Neural progenitor cell (in vitro differentiated cells): ENCODE results near the gene KCNJ10. TPM values are rescaled to one million over a fixed set of nuclear protein-coding genes. Genes with fewer than 3 reads are reported as not detected.

Source experiments
- DNase-seq: peaks from one replicate; pipeline ENCODE4 v3.0.0-alpha.2; 2016; ENCODE audit warnings: low spot score
- H2AFZ ChIP-seq: fragments of 200-600 bp; sonication (generic); replicated peaks from 2 replicates; pipeline ENCODE4 v1.6.1; 2016; ENCODE audit warnings: antibody characterized with exemption
- H3F3A ChIP-seq: fragments of 200-600 bp; sonication (generic); 2 replicates; pipeline ENCODE4 v1.6.1; 2016; ENCODE audit warnings: antibody characterized with exemption, low read depth
- H3K27ac ChIP-seq: fragments of 200-600 bp; sonication (generic); 2 replicates; pipeline ENCODE4 v1.5.1; 2016; ENCODE audit warnings: mild to moderate bottlenecking
- H3K27me3 ChIP-seq: fragments of 200-600 bp; sonication (generic); 2 replicates; pipeline ENCODE4 v1.6.1; 2016; ENCODE audit warnings: mild to moderate bottlenecking, moderate library complexity
- H3K36me3 ChIP-seq: fragments of 200-600 bp; sonication (generic); 2 replicates; pipeline ENCODE4 v1.5.1; 2016
- H3K4me1 ChIP-seq: fragments of 200-600 bp; sonication (generic); 2 replicates; pipeline ENCODE4 v1.6.1; 2016; ENCODE audit warnings: mixed run types
- H3K4me2 ChIP-seq: fragments of 200-600 bp; sonication (generic); 2 replicates; pipeline ENCODE4 v1.6.1; 2016
- H3K4me3 ChIP-seq: fragments of 200-600 bp; sonication (generic); 2 replicates; pipeline ENCODE4 v1.5.1; 2016
- H3K79me2 ChIP-seq: fragments of 200-600 bp; sonication (generic); 2 replicates; pipeline ENCODE4 v1.6.1; 2016; ENCODE audit warnings: low read depth
- H3K9ac ChIP-seq: fragments of 200-600 bp; sonication (generic); 2 replicates; pipeline ENCODE4 v1.6.1; 2016
- H3K9me3 ChIP-seq: fragments of 200-600 bp; sonication (generic); 2 replicates; pipeline ENCODE4 v1.5.1; 2016; ENCODE audit warnings: low read depth
- H4K20me1 ChIP-seq: fragments of 200-600 bp; sonication (generic); 2 replicates; pipeline ENCODE4 v1.6.1; 2016; ENCODE audit warnings: low read depth
- H3K27ac Mint-ChIP-seq: 3 replicates; pipeline ENCODE4 v1.8.0; 2021; ENCODE audit warnings: mixed read lengths
- H3K27me3 Mint-ChIP-seq: 2 replicates; pipeline ENCODE4 v1.8.0; 2022; ENCODE audit warnings: low read depth, mild to moderate bottlenecking, inconsistent platforms, moderate library complexity, mixed read lengths; ENCODE audit not compliant: insufficient read depth
- H3K36me3 Mint-ChIP-seq: 3 replicates; pipeline ENCODE4 v1.8.0; 2021; ENCODE audit warnings: mixed read lengths
- H3K4me1 Mint-ChIP-seq: 3 replicates; pipeline ENCODE4 v1.8.0; 2021; ENCODE audit warnings: mixed read lengths
- H3K4me3 Mint-ChIP-seq: 3 replicates; pipeline ENCODE4 v1.8.0; 2021; ENCODE audit warnings: mild to moderate bottlenecking, moderate library complexity, mixed read lengths
- H3K9me3 Mint-ChIP-seq: 3 replicates; pipeline ENCODE4 v1.8.0; 2020; ENCODE audit warnings: mixed read lengths
- EZH2 ChIP-seq: fragments of 200-600 bp; sonication (generic); IDR thresholded peaks from 2 replicates; pipeline ENCODE4 v1.6.1; 2017; ENCODE audit warnings: antibody characterized with exemption, mild to moderate bottlenecking, moderate library complexity
- EZH2phosphoT487 ChIP-seq: fragments of 200-600 bp; sonication (generic); IDR thresholded peaks from 2 replicates; pipeline ENCODE4 v1.6.1; 2017; ENCODE audit warnings: antibody characterized with exemption
- total RNA-seq: library from RNA; depleted of rRNA; stranded (reverse); fragments of >200 nt; gene quantifications from 2 replicates; pipeline ENCODE4 v1.2.3, GENCODE V29; 2015; ENCODE audit warnings: low replicate concordance
- TF ChIP-seq, protein P1 (sequence below): fragments of 200-600 bp; sonication (generic); IDR thresholded peaks from 2 replicates; pipeline ENCODE4 v1.5.1; 2017; ENCODE audit warnings: antibody characterized with exemption, mild to moderate bottlenecking

KCNJ10 gene
- total RNA-seq, 1 donor from 2014 or later = not detected

DNA sequence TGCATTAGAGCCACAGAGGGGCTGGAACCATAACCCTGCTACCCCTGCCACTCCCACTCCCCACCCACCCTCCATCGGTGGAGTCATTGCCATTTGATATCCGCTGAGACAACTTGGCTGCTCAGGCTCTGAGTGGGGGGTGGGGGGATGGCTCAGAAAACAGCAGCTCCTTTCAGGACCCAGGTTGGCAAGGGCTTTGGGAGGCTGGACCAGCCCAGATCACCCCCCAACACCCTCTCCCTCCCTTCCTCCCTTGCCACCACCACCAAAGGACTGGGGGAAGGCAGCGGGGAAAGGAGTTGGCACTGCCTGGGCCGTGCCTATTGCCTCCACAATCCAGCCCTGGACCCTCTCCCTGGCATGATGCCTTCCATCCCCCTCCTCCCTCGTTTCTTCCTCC lies 1.7 kb downstream of the KCNJ10 start:
- H3K27ac ChIP-seq = no peak overlapping the region
- Mint-ChIP-seq H3K9me3 (no peaks in the 10 kb centered on the region), H3K27ac (no peak overlapping the region), H3K27me3 (peaks cover 20% of the 10 kb centered on the region), H3K36me3 (no peaks in the 10 kb centered on the region), H3K4me1 (peaks cover 36% of the 10 kb centered on the region), H3K4me3 (peak overlapping the region; percentile 66)
- H3K4me2 ChIP-seq = no peak overlapping the region
- peaks cover 14% of the 10 kb centered on the region for H3F3A ChIP-seq
- no peak overlapping the region for H2AFZ ChIP-seq
- H3K36me3 ChIP-seq = no peaks in the 10 kb centered on the region
- TF ChIP-seq, protein P1, sequence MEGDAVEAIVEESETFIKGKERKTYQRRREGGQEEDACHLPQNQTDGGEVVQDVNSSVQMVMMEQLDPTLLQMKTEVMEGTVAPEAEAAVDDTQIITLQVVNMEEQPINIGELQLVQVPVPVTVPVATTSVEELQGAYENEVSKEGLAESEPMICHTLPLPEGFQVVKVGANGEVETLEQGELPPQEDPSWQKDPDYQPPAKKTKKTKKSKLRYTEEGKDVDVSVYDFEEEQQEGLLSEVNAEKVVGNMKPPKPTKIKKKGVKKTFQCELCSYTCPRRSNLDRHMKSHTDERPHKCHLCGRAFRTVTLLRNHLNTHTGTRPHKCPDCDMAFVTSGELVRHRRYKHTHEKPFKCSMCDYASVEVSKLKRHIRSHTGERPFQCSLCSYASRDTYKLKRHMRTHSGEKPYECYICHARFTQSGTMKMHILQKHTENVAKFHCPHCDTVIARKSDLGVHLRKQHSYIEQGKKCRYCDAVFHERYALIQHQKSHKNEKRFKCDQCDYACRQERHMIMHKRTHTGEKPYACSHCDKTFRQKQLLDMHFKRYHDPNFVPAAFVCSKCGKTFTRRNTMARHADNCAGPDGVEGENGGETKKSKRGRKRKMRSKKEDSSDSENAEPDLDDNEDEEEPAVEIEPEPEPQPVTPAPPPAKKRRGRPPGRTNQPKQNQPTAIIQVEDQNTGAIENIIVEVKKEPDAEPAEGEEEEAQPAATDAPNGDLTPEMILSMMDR = no peak
- no peak for TF ChIP-seq EZH2phosphoT487
- TF ChIP-seq EZH2 = no peak
- H3K27me3 ChIP-seq = peaks cover 62% of the 10 kb centered on the region
- DNase-seq = no peak
- no peaks in the 10 kb centered on the region for H4K20me1 ChIP-seq
- H3K79me2 ChIP-seq = no peaks in the 10 kb centered on the region
- H3K9ac ChIP-seq = no peak overlapping the region
- H3K4me3 ChIP-seq = no peak overlapping the region
- peaks cover 10% of the 10 kb centered on the region for H3K4me1 ChIP-seq
- no peaks in the 10 kb centered on the region for H3K9me3 ChIP-seq

DNA sequence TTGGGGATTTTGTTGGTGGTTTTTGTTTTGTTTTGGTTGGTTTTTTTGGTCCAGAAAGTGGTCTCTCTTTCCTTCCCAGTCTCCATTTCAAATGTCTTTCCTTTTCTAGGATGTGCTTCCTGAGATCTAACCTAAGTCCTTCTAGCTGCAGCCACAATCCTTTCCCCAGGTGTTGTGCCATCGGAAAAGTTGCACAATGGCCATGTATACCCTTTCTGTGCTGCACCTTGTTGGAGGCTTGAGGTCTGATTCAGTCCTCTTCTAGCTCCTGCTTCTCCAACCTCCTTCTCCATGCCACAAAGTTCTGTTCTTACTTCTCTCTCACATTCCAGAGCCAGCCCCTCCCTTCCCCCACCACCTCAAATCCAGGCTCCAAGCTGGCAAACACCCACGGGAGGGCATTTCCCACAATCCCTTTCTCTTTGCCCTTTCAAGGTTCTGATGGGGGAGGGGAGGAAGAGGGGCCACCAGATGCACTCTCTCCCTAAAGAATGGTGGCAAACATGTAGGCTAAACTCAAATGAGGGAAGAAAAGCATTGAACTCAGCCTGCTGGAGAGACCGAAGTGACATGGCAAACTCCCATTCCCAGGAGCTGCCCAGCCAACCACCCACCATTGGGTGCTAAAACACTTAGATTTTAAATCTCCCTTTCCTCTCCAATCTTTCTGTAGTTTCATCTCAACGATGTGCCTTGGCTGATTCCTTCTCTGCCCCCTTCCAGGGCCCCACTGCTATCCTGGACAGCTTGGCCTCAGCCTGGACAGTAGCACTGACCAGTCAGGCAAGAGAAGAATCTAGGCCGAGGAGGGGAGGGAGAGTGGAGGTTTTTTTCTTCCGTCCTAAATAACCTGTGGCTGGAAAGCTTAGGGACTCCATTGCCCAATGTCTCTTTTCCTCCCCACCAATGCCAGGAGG lies 2.9 kb downstream of the KCNJ10 start:
- Mint-ChIP-seq H3K4me1 (peaks cover 44% of the 10 kb centered on the region), H3K9me3 (no peaks in the 10 kb centered on the region), H3K27me3 (peaks cover 19% of the 10 kb centered on the region), H3K36me3 (no peaks in the 10 kb centered on the region), H3K4me3 (no peak overlapping the region), H3K27ac (no peak overlapping the region)
- H2AFZ ChIP-seq = peak overlapping the region; percentile 11
- TF ChIP-seq EZH2 = no peak
- TF ChIP-seq EZH2phosphoT487 = no peak
- TF ChIP-seq, protein P1 = no peak
- no peaks in the 10 kb centered on the region for H3K36me3 ChIP-seq
- DNase-seq = no peak
- no peaks in the 10 kb centered on the region for H3K79me2 ChIP-seq
- H3K9me3 ChIP-seq = no peaks in the 10 kb centered on the region
- peaks cover 14% of the 10 kb centered on the region for H3F3A ChIP-seq
- peaks cover 51% of the 10 kb centered on the region for H3K27me3 ChIP-seq
- no peak overlapping the region for H3K9ac ChIP-seq
- no peak overlapping the region for H3K4me3 ChIP-seq
- H3K27ac ChIP-seq = no peak overlapping the region
- H3K4me1 ChIP-seq = peaks cover 20% of the 10 kb centered on the region
- peak overlapping the region; percentile 29 for H3K4me2 ChIP-seq
- H4K20me1 ChIP-seq = no peaks in the 10 kb centered on the region

DNA sequence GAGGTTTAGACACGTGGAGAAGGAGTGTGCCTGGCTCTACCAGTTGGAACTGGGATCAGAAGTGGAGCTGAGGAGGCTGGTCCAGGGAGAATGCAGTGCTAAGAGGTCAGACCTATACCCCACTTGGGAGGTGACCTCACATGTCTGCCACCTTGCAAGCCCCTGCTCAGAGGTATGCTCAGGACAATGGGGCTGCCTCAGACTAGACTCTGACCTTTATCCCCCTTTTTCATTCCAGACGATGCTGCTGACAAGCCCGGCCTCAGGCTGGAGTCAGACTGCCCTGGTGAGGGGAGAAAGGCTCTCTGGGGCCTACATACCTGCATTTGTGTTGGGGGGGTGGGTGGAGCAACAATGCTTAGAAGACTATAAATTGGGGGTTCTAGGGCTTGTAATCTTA lies 5.2 kb downstream of the KCNJ10 start:
- Histone ChIP-seq H3K4me1 (peaks cover 27% of the 10 kb centered on the region), H3K36me3 (no peaks in the 10 kb centered on the region), H2AFZ (no peak overlapping the region), H3K27me3 (peaks cover 27% of the 10 kb centered on the region), H3K9ac (no peak overlapping the region), H3K27ac (no peak overlapping the region), H3K4me2 (no peak overlapping the region), H3K79me2 (no peaks in the 10 kb centered on the region), H3K9me3 (no peaks in the 10 kb centered on the region), H4K20me1 (no peaks in the 10 kb centered on the region), H3K4me3 (no peak overlapping the region), H3F3A (peaks cover 5% of the 10 kb centered on the region)
- peaks cover 50% of the 10 kb centered on the region for H3K4me1 Mint-ChIP-seq
- no peaks in the 10 kb centered on the region for H3K36me3 Mint-ChIP-seq
- TF ChIP-seq EZH2 (no peak), EZH2phosphoT487 (no peak)
- TF ChIP-seq, protein P1 = no peak
- no peak for DNase-seq
- peaks cover 15% of the 10 kb centered on the region for H3K27me3 Mint-ChIP-seq
- H3K4me3 Mint-ChIP-seq = no peak overlapping the region
- H3K9me3 Mint-ChIP-seq = no peaks in the 10 kb centered on the region
- H3K27ac Mint-ChIP-seq = no peak overlapping the region
